GM12878 (cell line): ENCODE measurements around the gene RHBDD1. TPM values are rescaled to one million over a fixed set of nuclear protein-coding genes. Genes with fewer than 3 reads are reported as not detected.

ENCODE experiments used
- ATAC-seq: fragments of 200-7000 bp; cut with Tn5 transposase; 3 replicates; pipeline ENCODE4 v1.9.1; 2020; ENCODE audit warnings: mild to moderate bottlenecking, moderate library complexity
- BruUV-seq: library from RNA; stranded (reverse); fragments of 400-500 nt; replicated peaks from 2 replicates; lab custom pipeline; 2021; lab: Mats Ljungman, UMichigan
- CTCF ChIA-PET: fragments of 300-600 bp; sonication (Branson Sonifier 250); formaldehyde crosslinking; extraction: SDS; loops from one replicate; lab custom pipeline; 2021; ENCODE audit warnings: inconsistent platforms; lab: Yijun Ruan, JAX
- POLR2A ChIA-PET: fragments of 350-600 bp; formaldehyde crosslinking; extraction: SDS; loops from one replicate; lab custom pipeline; 2021; ENCODE audit warnings: inconsistent platforms; lab: Charles Lee
- RAD21 ChIA-PET: fragments of 300-600 bp; sonication (Branson Sonifier 250); formaldehyde crosslinking; loops from one replicate; lab custom pipeline; 2023; ENCODE audit warnings: antibody characterized with exemption; ENCODE audit not compliant: unreplicated experiment; lab: Charles Lee
- SMC1A ChIA-PET: fragments of 300-600 bp; sonication (Branson Sonifier 250); formaldehyde crosslinking; loops from one replicate; lab custom pipeline; 2023; ENCODE audit not compliant: unreplicated experiment, uncharacterized antibody; lab: Charles Lee
- DNase-seq: peaks from one replicate; pipeline ENCODE4 v3.0.0-alpha.2; 2011; ENCODE audit warnings: low read depth, low spot score
- FAIRE-seq: peaks from 3 replicates; lab custom pipeline; 2011; peaks lifted over from hg19 to GRCh38; lab: Jason Lieb, UNC
- H2AFZ ChIP-seq: 2 replicates; pipeline ENCODE4 v1.6.0; 2011; ENCODE audit warnings: low read depth, low read length, control low read depth; ENCODE audit not compliant: control insufficient read depth
- H3K27ac ChIP-seq: 2 replicates; pipeline ENCODE4 v1.5.1; 2011; ENCODE audit warnings: control low read depth; ENCODE audit not compliant: control insufficient read depth, insufficient read depth
- H3K27me3 ChIP-seq, 2 experiments: replicated peaks in 1 of 2; 2 replicates each; pipeline versions ENCODE4 v1.6.0 to v1.6.1; 2011; ENCODE audit warnings: low read length in 1 of 2; ENCODE audit not compliant: control insufficient read depth in 2 of 2, insufficient read depth in 2 of 2
- H3K36me3 ChIP-seq, 2 experiments: 2 replicates each; pipeline ENCODE4 v1.5.1; 2011; ENCODE audit warnings: low read length in 1 of 2; ENCODE audit not compliant: control insufficient read depth in 2 of 2, insufficient read depth in 2 of 2
- H3K4me1 ChIP-seq: 2 replicates; pipeline ENCODE4 v1.6.1; 2011; ENCODE audit warnings: mild to moderate bottlenecking, low read length, moderate library complexity, mixed read lengths; ENCODE audit not compliant: control insufficient read depth, insufficient read depth
- H3K4me2 ChIP-seq: 2 replicates; pipeline ENCODE4 v1.6.0; 2011; ENCODE audit warnings: control low read depth; ENCODE audit not compliant: control insufficient read depth, insufficient read depth
- H3K4me3 ChIP-seq: fragments of 200-600 bp; sonication (generic); 2 replicates; pipeline ENCODE4 v1.5.1; 2016
- H3K79me2 ChIP-seq: 2 replicates; pipeline ENCODE4 v1.6.0; 2011; ENCODE audit warnings: low read length; ENCODE audit not compliant: control insufficient read depth, insufficient read depth
- H3K9ac ChIP-seq: 2 replicates; pipeline ENCODE4 v1.8.0; 2011; ENCODE audit warnings: low read length, control low read depth, mixed read lengths; ENCODE audit not compliant: control insufficient read depth, insufficient read depth
- H3K9me3 ChIP-seq: replicated peaks from 3 replicates; pipeline ENCODE4 v1.5.1; 2011; ENCODE audit warnings: mild to moderate bottlenecking, low read length; ENCODE audit not compliant: control insufficient read depth, insufficient read depth
- H4K20me1 ChIP-seq: 2 replicates; pipeline ENCODE4 v1.6.0; 2011; ENCODE audit not compliant: control insufficient read depth, insufficient read depth
- BCL11A ChIP-seq: IDR thresholded peaks from 2 replicates; pipeline ENCODE4 v1.6.1; 2011; ENCODE audit warnings: low read depth, low read length
- CEBPB ChIP-seq, 2 experiments: fragments of 150-350 bp in 1 of 2; IDR thresholded peaks; 2 replicates each; pipeline ENCODE4 v1.6.1; 2012 to 2014; ENCODE audit warnings: low read depth in 2 of 2, low read length in 2 of 2, borderline replicate concordance in 1 of 2, inconsistent platforms in 1 of 2
- CREB1 ChIP-seq: IDR thresholded peaks from 2 replicates; pipeline ENCODE4 v1.6.1; 2012; ENCODE audit warnings: low read depth, mild to moderate bottlenecking, inconsistent platforms
- EP300 ChIP-seq, 2 experiments: fragments of 150-350 bp in 1 of 2; IDR thresholded peaks; 2 replicates each; pipeline ENCODE4 v1.6.1; 2011 to 2012; ENCODE audit warnings: low read depth in 2 of 2, low read length in 2 of 2, borderline replicate concordance in 1 of 2, improper control_type of control experiment in 1 of 2, inconsistent platforms in 1 of 2; ENCODE audit not compliant: control insufficient read depth in 1 of 2
- GABPA ChIP-seq: IDR thresholded peaks from 2 replicates; pipeline ENCODE4 v1.6.1; 2014; ENCODE audit warnings: antibody characterized with exemption, low read depth, mild to moderate bottlenecking, inconsistent platforms
- MEF2B ChIP-seq: fragments of 450-650 bp; IDR thresholded peaks from 2 replicates; pipeline ENCODE4 v1.6.1; 2018; ENCODE audit warnings: mild to moderate bottlenecking, moderate library complexity; ENCODE audit not compliant: partially characterized antibody, poor library complexity, severe bottlenecking
- PAX5 ChIP-seq: IDR thresholded peaks from 2 replicates; pipeline ENCODE4 v1.6.1; 2011; ENCODE audit warnings: low read depth, low read length, borderline replicate concordance
- SP1 ChIP-seq: IDR thresholded peaks from one replicate; pipeline ENCODE4 v1.6.1; 2011; ENCODE audit warnings: low read depth, low read length
- SREBF1 ChIP-seq: IDR thresholded peaks from 2 replicates; pipeline ENCODE4 v1.6.1; 2012; ENCODE audit warnings: mild to moderate bottlenecking, low read length
- SREBF2 ChIP-seq: IDR thresholded peaks from 2 replicates; pipeline ENCODE4 v1.6.1; 2012; ENCODE audit warnings: mild to moderate bottlenecking, low read length
- SRF ChIP-seq, 2 experiments: IDR thresholded peaks; 2 replicates each; pipeline ENCODE4 v1.6.1; 2011; ENCODE audit warnings: low read depth in 2 of 2, low read length in 2 of 2, mild to moderate bottlenecking in 1 of 2, moderate library complexity in 1 of 2
- SUPT20H ChIP-seq: IDR thresholded peaks from 2 replicates; pipeline ENCODE4 v1.6.1; 2011; ENCODE audit warnings: low read depth, mild to moderate bottlenecking, low read length, moderate library complexity, borderline replicate concordance; ENCODE audit not compliant: control insufficient read depth
- TARDBP ChIP-seq: IDR thresholded peaks from 2 replicates; pipeline ENCODE4 v1.6.1; 2016; ENCODE audit warnings: borderline replicate concordance
- WGBS: methylation state at CpG from one replicate; pipeline ENCODE4 v1.1.6; 2016; ENCODE audit warnings: low lambda C conversion rate; ENCODE audit not compliant: insufficient replicate concordance, insufficient coverage; ENCODE audit errors: missing lambda C conversion rate; 5-methylcytosine and 5-hydroxymethylcytosine counted together
- in situ Hi-C: fragments of 300-500 bp; cut with MboI; formaldehyde crosslinking; loops from 9 replicates; pipeline ENCODE4 v1.14.3; 2018; ENCODE audit warnings: mixed read lengths
- intact Hi-C: fragments of 100-400 bp; cut with micrococcal nuclease; formaldehyde crosslinking; loops from one replicate; pipeline ENCODE4 v1.14.2; 2022; ENCODE audit not compliant: unreplicated experiment
- polyA plus RNA-seq, 11 experiments: library from polyadenylated mRNA; depleted of rRNA in 4 of 11; unstranded in 6 of 11; stranded (reverse) in 5 of 11; fragments of >200 nt; fragmentation: Nextera tagmentation in 4 of 11; fragmentation: Illumina TruSeq in 1 of 11; extraction: Ambion mirVana in 4 of 11; extraction: Trizol in 1 of 11; gene quantifications; 1 replicate in 1 of 11; 2 replicates in 10 of 11; pipeline versions ENCODE4 v1.2.1 to v1.2.3, GENCODE V29; 2011 to 2016; ENCODE audit warnings: inconsistent platforms in 2 of 11, missing spikeins in 2 of 11, low read depth in 1 of 11
- total RNA-seq, 4 experiments: library from RNA; depleted of rRNA in 3 of 4; stranded (reverse); fragments of >200 nt in 3 of 4; fragmentation: Illumina TruSeq in 1 of 4; extraction: Trizol in 1 of 4; gene quantifications; 2 replicates each; pipeline versions ENCODE4 v1.2.1 to v1.2.3, GENCODE V29; 2013 to 2021
- TF ChIP-seq, protein P1 (sequence below): fragments of 450-650 bp; IDR thresholded peaks from 2 replicates; pipeline ENCODE4 v1.6.1; 2017; ENCODE audit warnings: mild to moderate bottlenecking, moderate library complexity
- TF ChIP-seq, protein P2 (sequence below): fragments of 450-650 bp; IDR thresholded peaks from 2 replicates; pipeline ENCODE4 v1.6.1; 2017; ENCODE audit warnings: low read depth, mild to moderate bottlenecking, moderate library complexity
- TF ChIP-seq, protein P3 (sequence below): IDR thresholded peaks from 2 replicates; pipeline ENCODE4 v1.6.1; 2012; ENCODE audit warnings: low read depth, low read length, improper control_type of control experiment

Gene RHBDD1
- total and polyA plus RNA-seq, 10 of the 15 experiments (the other 5 are each of a cell fraction or from before 2014, with no cell fraction given): 7.1 to 36.4 (median 14.7) TPM

DNA sequence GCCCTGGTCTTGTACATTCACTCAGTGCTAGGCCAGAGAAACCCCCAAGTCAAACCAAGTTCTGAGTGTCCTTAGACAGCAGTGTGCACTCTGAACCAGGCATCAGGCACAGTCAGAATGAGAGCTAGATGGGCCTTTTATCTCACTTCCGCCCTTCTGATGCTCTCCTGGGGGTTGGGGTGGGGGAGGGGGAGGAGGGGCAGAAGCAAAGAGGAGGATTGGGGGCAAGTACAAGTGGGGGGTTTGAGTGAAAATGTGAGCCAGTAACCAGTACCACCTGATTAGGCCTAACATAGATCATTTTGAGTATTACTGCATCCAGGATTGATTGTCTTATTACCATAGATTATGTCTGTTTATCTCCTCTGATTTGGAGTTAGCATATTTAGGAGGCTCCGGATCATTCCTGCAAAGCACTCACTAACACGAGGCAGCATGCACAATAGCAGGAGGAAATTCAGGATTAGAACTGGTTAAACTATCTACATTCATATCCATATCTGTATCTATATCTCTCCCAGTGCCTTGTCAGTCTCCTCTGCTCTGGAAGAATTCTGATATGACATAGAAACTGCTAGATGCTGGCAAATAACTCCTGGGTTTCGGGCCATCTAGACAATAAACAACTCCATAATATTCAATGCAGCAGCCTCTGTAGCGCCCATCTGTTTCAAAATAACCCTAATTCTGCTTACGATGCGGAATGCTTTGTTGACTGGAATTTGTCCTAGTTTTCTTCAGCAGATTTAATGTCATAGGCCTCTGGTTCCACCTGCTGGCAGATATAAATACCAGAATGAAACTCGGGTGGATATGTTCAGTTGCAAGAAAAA is 149.1 kb downstream of the RHBDD1 start:
- ATAC-seq (peak; percentile 98), DNase-seq (peak; percentile 47), FAIRE-seq (peak; percentile 78)
- no TSS peak for BruUV-seq
- 42% methylated on average over 8 of the region's 8 CpGs for WGBS
- Histone ChIP-seq H3K27ac (peak overlapping the region; percentile 38), H2AFZ (no peak overlapping the region), H3K4me1 (peaks cover 15% of the 10 kb centered on the region), H3K27me3 (no peaks in the 10 kb centered on the region), H3K9ac (no peak overlapping the region), H4K20me1 (no peaks in the 10 kb centered on the region), H3K4me2 (no peak overlapping the region), H3K4me3 (no peak overlapping the region), H3K9me3 (no peaks in the 10 kb centered on the region), H3K79me2 (no peaks in the 10 kb centered on the region; the same call in 1 of the 2 replicates), H3K36me3 (peaks cover 0 to 6% of the 10 kb centered on the region in 2 experiments; a peak in 2 of 4 replicates)
- POLR2A ChIA-PET: interaction anchor here (0.6 kb wide), 1 partner anchor 137 kb away, joined by 3 read pairs; no protein-coding TSS in a partner anchor
- RAD21 ChIA-PET: interaction anchor here (0.6 to 4.1 kb wide), 16 partner anchors 69 to 1320 kb away, joined by 3 to 31 read pairs (median 3); no protein-coding TSS in a partner anchor
- in situ Hi-C loops: loop anchor here (5.0 to 25.0 kb wide), 4 partner anchors 173 to 1320 kb away; no protein-coding TSS in a partner anchor
- CTCF ChIA-PET: interaction anchor here (0.7 to 2.3 kb wide), 19 partner anchors 9 to 1315 kb away, joined by 3 to 26 read pairs (median 3); partner anchors contain the start of gene RHBDD1
- SMC1A ChIA-PET: interaction anchor here (0.5 to 2.9 kb wide), 13 partner anchors 9 to 1316 kb away, joined by 3 to 17 read pairs (median 3); no protein-coding TSS in a partner anchor
- intact Hi-C loops: loop anchor here (1.0 to 5.0 kb wide), 5 partner anchors 172 to 1317 kb away; no protein-coding TSS in a partner anchor
- 0 out of 2 replicates have a peak, but pooled peaks have one; percentile 10 for TF ChIP-seq GABPA
- TF ChIP-seq CEBPB (IDR thresholded peaks at IDR 0.05; ENCODE audit: borderline replicate concordance in 1 of 2, low read depth in 2 of 2, low read length in 2 of 2): no peak
- TF ChIP-seq SRF (IDR thresholded peaks at IDR 0.05; ENCODE audit: low read depth in 2 of 2, low read length in 2 of 2): peak in 1 of 2 experiments; percentile 75; a peak in 2 of 4 replicates
- TF ChIP-seq, protein P1, sequence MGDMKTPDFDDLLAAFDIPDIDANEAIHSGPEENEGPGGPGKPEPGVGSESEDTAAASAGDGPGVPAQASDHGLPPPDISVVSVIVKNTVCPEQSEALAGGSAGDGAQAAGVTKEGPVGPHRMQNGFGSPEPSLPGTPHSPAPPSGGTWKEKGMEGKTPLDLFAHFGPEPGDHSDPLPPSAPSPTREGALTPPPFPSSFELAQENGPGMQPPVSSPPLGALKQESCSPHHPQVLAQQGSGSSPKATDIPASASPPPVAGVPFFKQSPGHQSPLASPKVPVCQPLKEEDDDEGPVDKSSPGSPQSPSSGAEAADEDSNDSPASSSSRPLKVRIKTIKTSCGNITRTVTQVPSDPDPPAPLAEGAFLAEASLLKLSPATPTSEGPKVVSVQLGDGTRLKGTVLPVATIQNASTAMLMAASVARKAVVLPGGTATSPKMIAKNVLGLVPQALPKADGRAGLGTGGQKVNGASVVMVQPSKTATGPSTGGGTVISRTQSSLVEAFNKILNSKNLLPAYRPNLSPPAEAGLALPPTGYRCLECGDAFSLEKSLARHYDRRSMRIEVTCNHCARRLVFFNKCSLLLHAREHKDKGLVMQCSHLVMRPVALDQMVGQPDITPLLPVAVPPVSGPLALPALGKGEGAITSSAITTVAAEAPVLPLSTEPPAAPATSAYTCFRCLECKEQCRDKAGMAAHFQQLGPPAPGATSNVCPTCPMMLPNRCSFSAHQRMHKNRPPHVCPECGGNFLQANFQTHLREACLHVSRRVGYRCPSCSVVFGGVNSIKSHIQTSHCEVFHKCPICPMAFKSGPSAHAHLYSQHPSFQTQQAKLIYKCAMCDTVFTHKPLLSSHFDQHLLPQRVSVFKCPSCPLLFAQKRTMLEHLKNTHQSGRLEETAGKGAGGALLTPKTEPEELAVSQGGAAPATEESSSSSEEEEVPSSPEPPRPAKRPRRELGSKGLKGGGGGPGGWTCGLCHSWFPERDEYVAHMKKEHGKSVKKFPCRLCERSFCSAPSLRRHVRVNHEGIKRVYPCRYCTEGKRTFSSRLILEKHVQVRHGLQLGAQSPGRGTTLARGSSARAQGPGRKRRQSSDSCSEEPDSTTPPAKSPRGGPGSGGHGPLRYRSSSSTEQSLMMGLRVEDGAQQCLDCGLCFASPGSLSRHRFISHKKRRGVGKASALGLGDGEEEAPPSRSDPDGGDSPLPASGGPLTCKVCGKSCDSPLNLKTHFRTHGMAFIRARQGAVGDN: peak; percentile 41; the same call in 1 of the 2 replicates
- peak; percentile 52 for TF ChIP-seq MEF2B
- peak; percentile 62; the same call in 1 of the 2 replicates for TF ChIP-seq CREB1
- no peak for TF ChIP-seq SREBF1
- no peak for TF ChIP-seq TARDBP
- TF ChIP-seq, protein P2, sequence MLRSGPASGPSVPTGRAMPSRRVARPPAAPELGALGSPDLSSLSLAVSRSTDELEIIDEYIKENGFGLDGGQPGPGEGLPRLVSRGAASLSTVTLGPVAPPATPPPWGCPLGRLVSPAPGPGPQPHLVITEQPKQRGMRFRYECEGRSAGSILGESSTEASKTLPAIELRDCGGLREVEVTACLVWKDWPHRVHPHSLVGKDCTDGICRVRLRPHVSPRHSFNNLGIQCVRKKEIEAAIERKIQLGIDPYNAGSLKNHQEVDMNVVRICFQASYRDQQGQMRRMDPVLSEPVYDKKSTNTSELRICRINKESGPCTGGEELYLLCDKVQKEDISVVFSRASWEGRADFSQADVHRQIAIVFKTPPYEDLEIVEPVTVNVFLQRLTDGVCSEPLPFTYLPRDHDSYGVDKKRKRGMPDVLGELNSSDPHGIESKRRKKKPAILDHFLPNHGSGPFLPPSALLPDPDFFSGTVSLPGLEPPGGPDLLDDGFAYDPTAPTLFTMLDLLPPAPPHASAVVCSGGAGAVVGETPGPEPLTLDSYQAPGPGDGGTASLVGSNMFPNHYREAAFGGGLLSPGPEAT: no peak
- TF ChIP-seq SREBF2: no peak
- no peak for TF ChIP-seq EP300 (IDR thresholded peaks at IDR 0.05; ENCODE audit: borderline replicate concordance in 1 of 2, control insufficient read depth in 1 of 2, low read depth in 2 of 2, low read length in 2 of 2)
- TF ChIP-seq SP1: peak; percentile 27
- TF ChIP-seq, protein P3, sequence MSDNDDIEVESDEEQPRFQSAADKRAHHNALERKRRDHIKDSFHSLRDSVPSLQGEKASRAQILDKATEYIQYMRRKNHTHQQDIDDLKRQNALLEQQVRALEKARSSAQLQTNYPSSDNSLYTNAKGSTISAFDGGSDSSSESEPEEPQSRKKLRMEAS: no peak
- TF ChIP-seq BCL11A: peak; percentile 52; the same call in 1 of the 2 replicates
- TF ChIP-seq SUPT20H: no peak
- TF ChIP-seq PAX5: 0 out of 2 replicates have a peak, but pooled peaks have one; percentile 19
